HepG2 (cell line): Measurements from ENCODE around the gene SPCS2. TPM values are rescaled to one million over a fixed set of nuclear protein-coding genes. Genes with fewer than 3 reads are reported as not detected.

Experiments used
- ATRX ChIP-seq: sonication (generic); formaldehyde crosslinking; IDR thresholded peaks from 2 replicates; pipeline ENCODE4 v1.4.0; 2020; ENCODE audit warnings: missing genetic modification reagents, borderline replicate concordance
- ETV5 ChIP-seq: IDR thresholded peaks from 2 replicates; pipeline ENCODE4 v1.6.1; 2018; ENCODE audit warnings: missing biosample characterization, missing genetic modification reagents, inconsistent platforms, borderline replicate concordance
- HNF4A ChIP-seq: sonication (generic); formaldehyde crosslinking; IDR thresholded peaks from 2 replicates; pipeline ENCODE4 v1.4.0; 2020; ENCODE audit warnings: missing genetic modification reagents
- KAT7 ChIP-seq: IDR thresholded peaks from 2 replicates; pipeline ENCODE4 v1.6.1; 2018; ENCODE audit warnings: borderline replicate concordance, missing compliant biosample characterization
- MEIS2 ChIP-seq: sonication (generic); formaldehyde crosslinking; IDR thresholded peaks from 2 replicates; pipeline ENCODE4 v1.9.0; 2021; ENCODE audit warnings: mild to moderate bottlenecking, missing genetic modification reagents
- NCOA2 ChIP-seq: sonication (generic); formaldehyde crosslinking; IDR thresholded peaks from 2 replicates; pipeline ENCODE4 v1.8.0; 2022; ENCODE audit warnings: inconsistent platforms
- NFRKB ChIP-seq: fragments of 450-650 bp; IDR thresholded peaks from 2 replicates; pipeline ENCODE4 v1.6.1; 2017
- THAP11 ChIP-seq: IDR thresholded peaks from 2 replicates; pipeline ENCODE4 v1.6.1; 2016; ENCODE audit warnings: missing biosample characterization, missing genetic modification reagents
- U2AF1 ChIP-seq: fragments of 200-400 bp; formaldehyde crosslinking; optimal IDR thresholded peaks from 2 replicates; pipeline ENCODE3; 2017; ENCODE audit warnings: mild to moderate bottlenecking, low read depth, low read length
- ZBTB7B ChIP-seq: sonication (generic); formaldehyde crosslinking; IDR thresholded peaks from 2 replicates; pipeline ENCODE4 v1.4.0; 2020; ENCODE audit warnings: missing genetic modification reagents
- ZFP36L1 ChIP-seq: sonication (generic); formaldehyde crosslinking; IDR thresholded peaks from 2 replicates; pipeline ENCODE4 v1.8.0; 2022; ENCODE audit warnings: mild to moderate bottlenecking, missing genetic modification reagents, moderate library complexity
- ZFP37 ChIP-seq: sonication (generic); formaldehyde crosslinking; IDR thresholded peaks from 2 replicates; pipeline ENCODE4 v1.4.0; 2020; ENCODE audit warnings: missing genetic modification reagents, borderline replicate concordance
- ZNF225 ChIP-seq: sonication (generic); formaldehyde crosslinking; IDR thresholded peaks from 2 replicates; pipeline ENCODE4 v1.4.0; 2020; ENCODE audit warnings: mild to moderate bottlenecking, missing genetic modification reagents
- ZNF292 ChIP-seq: sonication (generic); formaldehyde crosslinking; IDR thresholded peaks from 2 replicates; pipeline ENCODE4 v1.8.1; 2022; ENCODE audit warnings: mild to moderate bottlenecking, low read depth, missing genetic modification reagents, borderline replicate concordance
- ZNF44 ChIP-seq: sonication (generic); formaldehyde crosslinking; IDR thresholded peaks from 2 replicates; pipeline ENCODE4 v1.5.1; 2020; ENCODE audit warnings: mild to moderate bottlenecking, missing genetic modification reagents
- ZNF672 ChIP-seq: sonication (generic); formaldehyde crosslinking; IDR thresholded peaks from 2 replicates; pipeline ENCODE4 v1.8.1; 2022; ENCODE audit warnings: missing genetic modification reagents
- ZNF780A ChIP-seq: sonication (generic); formaldehyde crosslinking; IDR thresholded peaks from 2 replicates; pipeline ENCODE4 v1.8.0; 2022; ENCODE audit warnings: mild to moderate bottlenecking, missing genetic modification reagents, moderate library complexity
- ZNF816 ChIP-seq: sonication (generic); formaldehyde crosslinking; IDR thresholded peaks from 2 replicates; pipeline ENCODE4 v1.8.0; 2022; ENCODE audit warnings: missing genetic modification reagents, mild to moderate bottlenecking, borderline replicate concordance
- ZNF83 ChIP-seq: sonication (generic); formaldehyde crosslinking; IDR thresholded peaks from 2 replicates; pipeline ENCODE4 v1.4.0; 2020; ENCODE audit warnings: missing genetic modification reagents, mild to moderate bottlenecking, borderline replicate concordance
- ZNF883 ChIP-seq: sonication (generic); formaldehyde crosslinking; IDR thresholded peaks from 2 replicates; pipeline ENCODE4 v1.5.1; 2020; ENCODE audit warnings: mild to moderate bottlenecking, missing genetic modification reagents; ENCODE audit errors: not compliant biosample characterization
- ZSCAN9 ChIP-seq: IDR thresholded peaks from 2 replicates; pipeline ENCODE4 v1.6.1; 2016; ENCODE audit warnings: borderline replicate concordance
- polyA plus RNA-seq, 8 experiments: library from polyadenylated mRNA; depleted of rRNA in 3 of 8; stranded (reverse) in 7 of 8; unstranded in 1 of 8; fragments of >200 nt; fragmentation: Illumina TruSeq in 4 of 8; extraction: Trizol in 4 of 8; gene quantifications; 2 replicates each; pipeline versions ENCODE4 v1.2.1 to v1.2.3, GENCODE V29; 2011 to 2016; ENCODE audit warnings: low read depth in 4 of 8, missing spikeins in 1 of 8, mixed read lengths in 1 of 8; ENCODE audit not compliant: insufficient read depth in 1 of 8
- total RNA-seq, 5 experiments: library from RNA; depleted of rRNA; stranded (reverse); fragments of >200 nt; fragmentation: Illumina TruSeq; extraction: Trizol; gene quantifications; 2 replicates each; pipeline ENCODE4 v1.2.3, GENCODE V29; 2016; ENCODE audit warnings: low read depth in 1 of 5
- TF ChIP-seq, protein P1 (sequence below): sonication (generic); formaldehyde crosslinking; IDR thresholded peaks from 2 replicates; pipeline ENCODE4 v1.9.0; 2021; ENCODE audit warnings: mild to moderate bottlenecking, missing genetic modification reagents
- TF ChIP-seq, protein P2 (sequence below): sonication (generic); formaldehyde crosslinking; IDR thresholded peaks from 2 replicates; pipeline ENCODE4 v1.4.0; 2020; ENCODE audit warnings: missing genetic modification reagents

Gene SPCS2
- total and polyA plus RNA-seq, 2 of the 13 experiments (the other 11 are each of a cell fraction or from before 2014, with no cell fraction given) = 87.3 to 142 TPM

DNA sequence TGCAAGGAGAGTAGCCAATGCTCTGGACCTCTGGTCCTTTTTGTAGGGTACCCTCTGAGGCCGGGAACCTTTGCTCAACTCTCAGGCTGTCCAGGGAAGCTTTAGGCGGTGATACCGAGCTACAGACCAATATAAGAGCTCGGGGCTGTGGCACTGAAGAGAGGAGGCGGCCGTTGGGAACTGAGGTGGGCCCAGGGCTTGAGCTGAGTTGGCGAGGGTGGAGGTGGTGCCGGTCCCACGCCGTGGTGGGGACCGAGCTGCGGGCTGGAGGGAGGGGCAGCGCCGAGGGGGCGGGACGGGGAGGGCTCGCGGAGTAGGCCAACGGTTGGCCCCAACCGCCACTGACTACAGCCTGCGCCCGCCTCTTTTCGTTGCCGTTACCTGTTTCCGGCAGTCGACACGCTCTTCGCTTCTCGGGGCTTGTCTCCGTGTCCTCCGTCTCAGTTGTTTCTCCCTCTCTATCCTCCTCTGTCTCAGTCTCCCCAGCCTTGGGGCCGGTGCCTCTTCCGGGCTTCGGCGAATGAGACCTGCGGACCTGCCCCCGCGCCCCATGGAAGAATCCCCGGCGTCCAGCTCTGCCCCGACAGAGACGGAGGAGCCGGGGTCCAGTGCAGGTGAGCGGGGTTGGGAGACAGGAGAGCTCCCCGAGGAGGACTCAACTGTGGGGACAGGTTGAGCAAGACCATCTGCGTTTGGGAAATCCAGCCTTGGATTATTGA, 39.6 kb downstream of the SPCS2 start, which contains the start of gene NEU3 (continued):
- TF ChIP-seq, protein P1, sequence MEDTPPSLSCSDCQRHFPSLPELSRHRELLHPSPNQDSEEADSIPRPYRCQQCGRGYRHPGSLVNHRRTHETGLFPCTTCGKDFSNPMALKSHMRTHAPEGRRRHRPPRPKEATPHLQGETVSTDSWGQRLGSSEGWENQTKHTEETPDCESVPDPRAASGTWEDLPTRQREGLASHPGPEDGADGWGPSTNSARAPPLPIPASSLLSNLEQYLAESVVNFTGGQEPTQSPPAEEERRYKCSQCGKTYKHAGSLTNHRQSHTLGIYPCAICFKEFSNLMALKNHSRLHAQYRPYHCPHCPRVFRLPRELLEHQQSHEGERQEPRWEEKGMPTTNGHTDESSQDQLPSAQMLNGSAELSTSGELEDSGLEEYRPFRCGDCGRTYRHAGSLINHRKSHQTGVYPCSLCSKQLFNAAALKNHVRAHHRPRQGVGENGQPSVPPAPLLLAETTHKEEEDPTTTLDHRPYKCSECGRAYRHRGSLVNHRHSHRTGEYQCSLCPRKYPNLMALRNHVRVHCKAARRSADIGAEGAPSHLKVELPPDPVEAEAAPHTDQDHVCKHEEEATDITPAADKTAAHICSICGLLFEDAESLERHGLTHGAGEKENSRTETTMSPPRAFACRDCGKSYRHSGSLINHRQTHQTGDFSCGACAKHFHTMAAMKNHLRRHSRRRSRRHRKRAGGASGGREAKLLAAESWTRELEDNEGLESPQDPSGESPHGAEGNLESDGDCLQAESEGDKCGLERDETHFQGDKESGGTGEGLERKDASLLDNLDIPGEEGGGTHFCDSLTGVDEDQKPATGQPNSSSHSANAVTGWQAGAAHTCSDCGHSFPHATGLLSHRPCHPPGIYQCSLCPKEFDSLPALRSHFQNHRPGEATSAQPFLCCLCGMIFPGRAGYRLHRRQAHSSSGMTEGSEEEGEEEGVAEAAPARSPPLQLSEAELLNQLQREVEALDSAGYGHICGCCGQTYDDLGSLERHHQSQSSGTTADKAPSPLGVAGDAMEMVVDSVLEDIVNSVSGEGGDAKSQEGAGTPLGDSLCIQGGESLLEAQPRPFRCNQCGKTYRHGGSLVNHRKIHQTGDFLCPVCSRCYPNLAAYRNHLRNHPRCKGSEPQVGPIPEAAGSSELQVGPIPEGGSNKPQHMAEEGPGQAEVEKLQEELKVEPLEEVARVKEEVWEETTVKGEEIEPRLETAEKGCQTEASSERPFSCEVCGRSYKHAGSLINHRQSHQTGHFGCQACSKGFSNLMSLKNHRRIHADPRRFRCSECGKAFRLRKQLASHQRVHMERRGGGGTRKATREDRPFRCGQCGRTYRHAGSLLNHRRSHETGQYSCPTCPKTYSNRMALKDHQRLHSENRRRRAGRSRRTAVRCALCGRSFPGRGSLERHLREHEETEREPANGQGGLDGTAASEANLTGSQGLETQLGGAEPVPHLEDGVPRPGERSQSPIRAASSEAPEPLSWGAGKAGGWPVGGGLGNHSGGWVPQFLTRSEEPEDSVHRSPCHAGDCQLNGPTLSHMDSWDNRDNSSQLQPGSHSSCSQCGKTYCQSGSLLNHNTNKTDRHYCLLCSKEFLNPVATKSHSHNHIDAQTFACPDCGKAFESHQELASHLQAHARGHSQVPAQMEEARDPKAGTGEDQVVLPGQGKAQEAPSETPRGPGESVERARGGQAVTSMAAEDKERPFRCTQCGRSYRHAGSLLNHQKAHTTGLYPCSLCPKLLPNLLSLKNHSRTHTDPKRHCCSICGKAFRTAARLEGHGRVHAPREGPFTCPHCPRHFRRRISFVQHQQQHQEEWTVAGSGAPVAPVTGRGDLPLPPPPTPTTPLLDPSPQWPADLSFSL (CRISPR knock-in tag) = no peak
- TF ChIP-seq ZBTB7B (CRISPR knock-in tag) = 0 out of 2 replicates have a peak, but pooled peaks have one; percentile 36
- TF ChIP-seq ZNF292 (CRISPR knock-in tag) = peak; percentile 78
- no peak for TF ChIP-seq ZNF225 (CRISPR knock-in tag)
- TF ChIP-seq NCOA2 (CRISPR knock-in tag) = no peak
- TF ChIP-seq ATRX (CRISPR knock-in tag) = no peak
- TF ChIP-seq U2AF1 = no peak
- TF ChIP-seq MEIS2 = 0 out of 2 replicates have a peak, but pooled peaks have one; percentile 76
- no peak for TF ChIP-seq ZNF780A (CRISPR knock-in tag)
- TF ChIP-seq ZNF44 = no peak
- TF ChIP-seq ETV5 = peak; percentile 37; the same call in 1 of the 2 replicates
- peak; percentile 75 for TF ChIP-seq THAP11
- TF ChIP-seq ZFP37 = no peak
- TF ChIP-seq ZNF883 (CRISPR knock-in tag) = peak; percentile 23
- 0 out of 2 replicates have a peak, but pooled peaks have one; percentile 49 for TF ChIP-seq ZNF816 (CRISPR knock-in tag)
- TF ChIP-seq NFRKB = no peak
- TF ChIP-seq, protein P2, sequence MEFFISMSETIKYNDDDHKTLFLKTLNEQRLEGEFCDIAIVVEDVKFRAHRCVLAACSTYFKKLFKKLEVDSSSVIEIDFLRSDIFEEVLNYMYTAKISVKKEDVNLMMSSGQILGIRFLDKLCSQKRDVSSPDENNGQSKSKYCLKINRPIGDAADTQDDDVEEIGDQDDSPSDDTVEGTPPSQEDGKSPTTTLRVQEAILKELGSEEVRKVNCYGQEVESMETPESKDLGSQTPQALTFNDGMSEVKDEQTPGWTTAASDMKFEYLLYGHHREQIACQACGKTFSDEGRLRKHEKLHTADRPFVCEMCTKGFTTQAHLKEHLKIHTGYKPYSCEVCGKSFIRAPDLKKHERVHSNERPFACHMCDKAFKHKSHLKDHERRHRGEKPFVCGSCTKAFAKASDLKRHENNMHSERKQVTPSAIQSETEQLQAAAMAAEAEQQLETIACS (CRISPR knock-in tag) = no peak
- no peak for TF ChIP-seq ZNF83
- no peak for TF ChIP-seq ZNF672 (CRISPR knock-in tag)
- no peak for TF ChIP-seq ZFP36L1 (CRISPR knock-in tag)
- TF ChIP-seq ZSCAN9 (CRISPR knock-in tag) = 0 out of 2 replicates have a peak, but pooled peaks have one; percentile 54
- 0 out of 2 replicates have a peak, but pooled peaks have one; percentile 3 for TF ChIP-seq HNF4A
- TF ChIP-seq KAT7 (CRISPR knock-in tag) = peak; percentile 49; the same call in 1 of the 2 replicates
